SHP77 treated with DMSO at 0.1 percent for 48 hours (cell line): ENCODE results near the gene MEP1B.
"Not testable (repeated sequence)": the region's sequence is repeated elsewhere in the genome, so short reads cannot be mapped to it uniquely, and the experiment has no call there.

Experiments used
- DNase-seq: peaks from one replicate; lab custom pipeline; 2025; lab: John Stamatoyannopoulos, UW

Gene MEP1B

DNA sequence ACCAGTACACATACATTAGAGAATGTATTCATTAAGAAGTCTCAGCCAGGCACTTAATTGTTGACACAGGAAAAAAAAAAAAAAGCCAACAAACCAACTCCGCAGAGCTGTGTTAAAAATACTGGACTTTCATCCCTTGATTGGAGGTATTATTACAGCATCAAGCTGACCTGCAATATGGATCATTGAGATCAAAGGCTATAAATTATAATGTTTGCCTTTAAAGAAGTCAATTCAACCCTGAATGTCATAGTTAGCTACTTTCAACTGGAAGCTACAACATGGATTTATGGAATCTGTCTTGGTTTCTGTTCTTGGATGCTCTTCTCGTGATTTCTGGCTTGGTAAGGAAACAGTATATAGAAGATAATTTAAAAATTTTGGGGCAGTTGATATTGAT is at the start of gene MEP1B:
TSS of gene MEP1B (plus strand) at position 250 of the 400 bp plus-strand sequence. CDS start at position 282, 32 bp downstream.
- DNase-seq, result no peak

DNA sequence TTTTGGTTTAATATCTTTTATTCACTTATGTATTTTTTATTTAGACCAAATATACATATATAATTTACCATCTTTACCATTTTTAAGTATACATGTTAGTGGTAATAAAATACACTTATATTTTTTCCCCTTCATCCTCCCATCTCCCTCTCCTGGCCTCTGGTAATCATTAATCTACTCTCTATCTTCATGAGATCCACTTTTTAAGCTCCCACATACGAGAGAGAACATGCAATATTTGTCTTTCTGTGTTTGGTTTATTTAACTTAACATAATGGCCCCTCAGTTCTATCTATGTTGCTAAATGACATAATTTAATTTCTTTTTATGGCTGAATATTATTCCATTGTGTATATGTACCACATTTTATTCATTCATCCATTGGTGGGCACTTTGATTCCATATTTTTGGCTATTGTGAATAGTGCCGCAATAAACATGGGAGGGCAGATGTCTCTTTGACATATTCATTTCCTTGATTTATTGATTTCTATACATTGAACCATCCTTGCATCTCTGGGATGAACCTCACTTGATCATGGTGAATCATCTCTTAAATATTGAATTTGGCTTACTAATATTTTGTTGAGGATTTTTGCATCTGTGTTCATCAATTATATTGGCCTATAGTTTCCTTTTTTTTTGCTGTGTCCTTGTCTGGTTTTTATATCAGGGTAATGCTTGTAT is 41.5 kb upstream of the MEP1B start:
- DNase-seq, result no peak

DNA sequence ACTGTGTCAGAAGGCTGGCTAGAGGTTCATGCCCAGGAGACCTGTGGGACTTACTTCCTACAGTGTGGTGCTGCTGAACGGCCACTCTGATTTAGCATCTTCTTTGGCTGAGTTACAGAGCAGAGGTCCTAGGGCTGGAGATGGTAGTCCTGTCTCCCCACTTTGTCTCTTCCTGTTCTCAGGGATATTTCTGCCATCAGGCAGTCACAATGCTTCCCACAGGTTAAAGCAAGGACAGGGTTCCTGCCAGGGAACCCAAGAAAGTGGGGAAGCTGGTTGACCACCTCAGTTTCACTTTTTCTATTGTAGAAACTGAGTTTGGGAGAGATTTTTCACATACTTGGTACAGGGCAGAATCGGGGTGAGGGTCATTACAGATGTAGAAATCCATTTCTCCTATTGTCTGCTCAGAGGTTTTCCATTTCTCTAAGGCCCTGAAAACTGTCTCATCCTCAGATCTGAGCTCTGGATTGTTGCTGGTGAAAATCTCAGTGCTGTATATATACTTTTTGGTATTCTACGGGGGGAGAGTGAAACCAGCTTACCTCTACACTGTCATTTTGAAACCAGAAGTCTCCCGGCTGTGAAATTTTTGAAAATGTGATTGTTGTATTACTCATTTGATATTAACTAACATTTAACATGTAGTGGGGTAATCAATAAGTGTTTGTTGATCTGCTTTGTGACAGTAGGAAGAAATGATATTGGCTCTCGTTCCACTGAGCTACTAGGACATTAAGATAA is 37.0 kb upstream of the MEP1B start:
- DNase-seq, result no peak

DNA sequence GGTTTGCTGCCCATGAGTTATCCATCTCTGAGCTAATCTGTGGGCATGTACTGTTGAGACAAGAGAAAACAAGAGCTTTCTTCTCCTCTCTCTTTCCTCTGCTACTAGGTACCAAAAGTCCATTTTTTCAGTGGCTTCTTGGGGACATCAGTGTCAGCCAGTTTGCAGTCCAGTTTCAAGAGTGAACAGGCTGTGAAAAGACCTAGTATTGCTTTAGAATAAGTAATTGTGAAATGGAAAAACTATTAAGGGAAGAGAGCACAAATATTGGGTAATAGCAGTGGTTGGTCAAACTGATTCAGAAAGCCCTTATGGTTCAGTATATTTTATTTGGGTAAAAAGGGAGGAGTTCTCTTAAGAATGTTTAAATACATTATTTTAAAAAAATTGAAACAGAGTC is 33.0 kb upstream of the MEP1B start:
- no peak for DNase-seq

DNA sequence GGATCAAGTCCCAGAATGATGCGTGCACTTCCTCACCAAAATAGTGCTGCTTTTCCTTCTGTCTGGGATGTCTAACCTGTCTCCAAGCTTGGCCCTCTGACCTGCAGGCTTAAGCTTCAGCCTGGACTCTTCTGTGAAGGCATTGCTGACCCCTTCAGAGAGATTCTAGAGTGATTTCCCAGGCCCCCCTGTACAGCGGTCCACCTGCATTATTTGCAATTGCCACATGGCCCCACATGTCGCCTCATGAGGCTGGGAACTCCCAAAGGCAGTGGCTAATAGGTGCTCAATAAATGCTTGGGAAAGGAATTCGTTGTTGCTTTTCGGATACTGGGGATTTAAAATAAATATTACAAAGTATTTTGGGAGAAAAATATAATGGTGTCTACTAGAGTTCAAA is 32.3 kb upstream of the MEP1B start:
- no peak for DNase-seq

DNA sequence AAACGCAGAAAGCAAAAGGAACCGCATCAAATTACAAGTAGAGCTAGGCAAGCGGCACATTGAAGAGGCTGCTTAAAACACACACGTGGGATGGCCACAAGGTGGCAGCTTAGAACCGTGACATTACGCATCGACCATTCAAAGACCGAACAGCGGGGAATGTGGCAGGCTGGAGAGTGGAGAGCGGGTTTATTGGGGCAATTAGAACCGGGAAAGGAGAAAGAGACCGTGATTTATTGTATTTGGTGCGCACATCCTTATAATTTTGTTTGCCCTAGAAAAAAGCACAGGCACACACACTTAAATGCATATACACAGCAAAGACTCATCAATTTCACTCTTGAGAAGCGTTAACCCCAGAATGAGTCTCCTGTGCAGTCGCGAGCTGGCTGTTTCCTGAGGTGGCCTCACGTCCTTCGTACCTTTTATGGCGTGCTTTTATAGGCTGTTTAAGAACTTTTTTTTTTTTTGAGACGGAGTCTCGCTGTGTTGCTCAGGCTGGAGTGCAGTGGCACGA is 31.7 kb upstream of the MEP1B start:
- DNase-seq, result peak; percentile 88

DNA sequence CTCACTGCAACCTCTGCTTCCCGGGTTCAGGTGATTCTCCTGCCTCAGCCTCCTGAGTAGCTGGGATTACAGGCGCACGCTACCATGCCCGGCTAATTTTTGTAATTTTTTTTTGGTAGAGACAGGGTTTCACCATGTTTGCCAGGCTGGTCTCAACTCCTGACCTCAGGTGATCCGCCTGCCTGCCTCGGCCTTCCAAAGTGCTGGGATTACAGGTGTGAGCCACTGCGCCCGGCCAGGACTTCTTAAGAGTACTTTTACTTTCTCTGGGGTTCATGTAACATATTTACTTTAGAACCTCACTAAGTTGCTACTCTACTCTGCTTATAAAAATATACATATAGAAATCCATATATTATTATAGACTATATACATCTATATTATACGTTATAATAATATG is 31.2 kb upstream of the MEP1B start:
- DNase-seq, result not testable (repeated sequence)

DNA sequence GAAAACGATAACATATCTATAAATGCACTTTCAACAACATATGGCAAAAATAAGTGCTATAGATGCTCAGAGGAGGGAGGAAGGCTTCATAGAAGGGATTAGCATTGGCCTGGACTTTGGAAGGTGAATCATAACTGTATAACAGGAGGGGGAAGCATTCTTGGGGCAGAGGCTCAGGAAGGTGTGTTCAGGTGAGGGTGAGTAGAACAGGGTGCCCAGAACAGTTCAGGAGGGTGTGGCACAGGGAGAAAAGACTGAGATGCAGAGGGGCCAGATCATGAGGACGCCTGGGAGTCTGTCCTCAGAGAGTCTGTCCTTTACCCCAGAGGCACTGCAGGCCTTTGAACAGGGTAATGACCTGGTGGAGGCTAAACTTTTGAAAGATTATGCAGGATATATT is 29.3 kb upstream of the MEP1B start:
- DNase-seq, result no peak

DNA sequence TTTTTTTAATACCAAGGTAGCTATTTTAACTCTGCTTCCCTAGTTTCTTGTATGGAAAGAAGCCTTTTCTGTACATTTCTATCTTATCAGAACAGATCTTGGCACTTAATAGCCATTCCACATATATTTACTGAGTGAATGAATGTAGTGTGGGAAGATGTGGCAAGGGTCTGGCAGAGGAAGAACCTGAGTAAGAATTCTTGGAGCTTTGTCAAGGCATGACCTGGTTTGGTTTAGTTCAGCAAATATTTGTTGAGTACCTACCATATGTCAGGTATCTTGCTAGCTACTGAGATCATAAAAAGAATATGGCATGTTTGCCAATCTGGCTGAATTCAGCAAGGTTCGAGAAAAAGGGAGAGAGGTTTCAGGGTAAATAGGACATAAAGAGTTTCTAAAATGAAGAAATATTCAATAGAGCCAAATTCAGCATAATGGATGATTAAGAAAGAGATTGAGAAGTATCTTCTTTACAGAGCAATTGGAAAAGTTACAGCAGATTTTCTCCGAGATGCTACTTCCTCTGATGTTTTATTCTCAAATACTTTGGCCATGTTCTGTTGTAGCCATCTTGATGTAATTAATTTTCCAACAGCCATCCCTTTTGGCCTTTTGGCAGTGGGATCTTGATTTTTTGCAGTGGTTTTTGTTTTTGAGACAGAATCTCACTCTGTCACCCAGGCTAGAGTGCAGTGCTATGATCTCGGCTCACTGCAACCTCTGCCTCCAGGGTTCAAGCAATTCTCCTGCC is 21.7 kb upstream of the MEP1B start:
- DNase-seq, result no peak

DNA sequence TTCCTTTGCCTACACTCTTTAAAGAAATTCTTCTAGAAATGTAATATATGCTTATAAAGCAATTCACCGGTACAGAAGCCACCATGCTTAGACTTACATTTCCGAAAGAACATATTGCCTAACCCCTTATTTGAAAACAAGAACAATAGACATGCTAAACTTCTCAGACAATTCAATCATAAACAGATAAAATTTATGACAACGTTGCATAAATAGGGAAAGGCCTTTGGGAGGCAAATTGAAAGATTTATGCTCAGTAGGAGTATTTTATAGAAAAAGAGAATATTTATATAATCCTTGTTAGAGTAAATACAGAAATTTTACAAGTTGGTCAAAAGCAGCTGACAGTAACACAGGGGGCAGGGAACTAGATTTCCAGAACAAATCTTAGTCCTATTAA is 16.2 kb upstream of the MEP1B start:
- no peak for DNase-seq

DNA sequence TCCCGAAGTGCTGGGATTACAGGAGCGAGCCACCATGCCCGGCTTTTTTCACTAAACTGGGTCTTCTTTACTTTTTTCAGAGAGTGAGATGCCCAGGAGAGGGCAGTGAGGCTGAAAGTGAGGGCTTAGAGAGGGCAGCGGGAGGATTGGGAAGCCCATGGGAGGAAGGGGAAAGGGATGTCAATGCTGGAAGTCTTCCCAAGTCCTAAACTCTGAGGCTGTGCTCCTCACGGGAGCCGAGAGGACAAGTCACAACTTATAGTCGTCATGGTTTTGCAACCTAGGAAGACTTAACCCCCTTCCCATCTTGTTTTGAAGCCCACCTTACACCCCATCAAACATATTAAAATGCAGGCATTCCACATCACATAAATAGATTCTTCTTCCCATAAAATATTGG is 15.1 kb upstream of the MEP1B start:
- no peak for DNase-seq

DNA sequence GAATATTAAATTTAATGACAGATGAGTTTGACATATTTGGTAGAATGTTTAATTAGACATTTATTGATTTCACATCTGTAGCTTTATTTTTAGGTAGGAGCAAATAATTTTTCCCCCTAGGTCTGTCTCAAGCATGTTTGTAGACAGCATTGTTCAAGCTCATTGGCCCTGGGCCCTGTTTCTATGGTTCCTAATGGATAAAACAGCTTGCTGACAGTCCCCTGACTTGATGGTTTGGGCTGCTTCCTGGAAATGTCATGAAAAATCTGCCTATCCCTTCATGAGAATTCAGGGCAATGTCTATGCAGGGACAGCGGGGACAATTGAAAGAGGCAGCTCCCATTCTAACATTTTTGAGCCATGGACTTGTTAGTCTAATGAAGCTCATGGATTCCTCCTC is 14.6 kb upstream of the MEP1B start:
- no peak for DNase-seq

DNA sequence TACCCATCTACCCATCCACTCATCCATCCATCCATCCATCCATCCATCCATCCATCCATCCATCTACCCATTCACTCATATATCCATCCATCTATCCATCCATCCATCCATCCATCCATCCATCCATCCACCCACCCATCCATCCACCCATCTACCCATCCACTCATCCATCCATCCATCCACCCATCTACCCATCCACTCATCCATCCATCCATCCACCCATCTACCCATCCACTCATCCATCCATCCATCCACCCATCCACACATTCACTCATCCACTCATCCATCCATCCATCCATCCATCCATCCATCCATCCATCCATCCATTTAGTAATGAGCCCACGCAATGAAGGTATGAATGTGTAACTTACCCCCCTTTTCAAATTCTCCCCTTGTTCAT is 13.1 kb upstream of the MEP1B start:
- not testable (repeated sequence) for DNase-seq

DNA sequence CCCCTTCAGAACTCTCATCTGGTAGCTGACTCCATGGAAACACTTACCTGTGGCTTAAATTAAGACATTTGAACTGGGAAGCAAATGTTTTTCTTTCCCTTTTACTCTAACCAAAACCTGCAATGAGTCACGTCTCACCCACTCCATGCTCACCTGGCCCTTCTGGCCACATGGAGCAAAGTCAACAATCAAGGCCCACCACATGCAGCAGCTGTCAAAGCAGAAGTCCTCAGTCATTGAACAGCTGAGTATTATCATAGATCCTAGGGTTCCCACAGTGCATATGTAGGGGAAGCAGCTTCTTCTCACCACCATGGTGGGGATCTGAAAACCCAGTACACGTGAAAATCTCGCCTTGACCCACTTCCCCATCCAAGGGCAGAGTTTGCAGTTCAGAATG is 12.3 kb upstream of the MEP1B start:
- peak; percentile 95 for DNase-seq

DNA sequence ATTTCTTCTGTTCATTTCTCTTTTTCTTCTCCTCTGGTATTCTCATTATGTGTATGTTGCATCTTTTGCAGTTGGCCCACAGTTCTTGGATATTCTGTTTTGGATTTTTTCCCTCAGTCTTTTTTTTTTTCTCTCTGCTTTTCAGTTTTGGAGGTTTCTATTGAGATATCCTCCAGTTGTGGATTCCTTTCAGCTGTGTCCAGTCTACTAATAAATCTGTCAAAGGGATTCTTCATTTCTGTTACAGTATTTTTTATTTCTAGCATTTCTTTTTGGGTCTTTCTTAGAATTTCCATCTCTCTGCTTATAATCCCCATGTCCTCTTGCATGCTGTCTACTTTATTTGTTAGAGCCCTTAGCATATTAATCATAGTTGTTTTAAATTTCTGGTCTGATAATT is 6.3 kb upstream of the MEP1B start:
- DNase-seq, result no peak

DNA sequence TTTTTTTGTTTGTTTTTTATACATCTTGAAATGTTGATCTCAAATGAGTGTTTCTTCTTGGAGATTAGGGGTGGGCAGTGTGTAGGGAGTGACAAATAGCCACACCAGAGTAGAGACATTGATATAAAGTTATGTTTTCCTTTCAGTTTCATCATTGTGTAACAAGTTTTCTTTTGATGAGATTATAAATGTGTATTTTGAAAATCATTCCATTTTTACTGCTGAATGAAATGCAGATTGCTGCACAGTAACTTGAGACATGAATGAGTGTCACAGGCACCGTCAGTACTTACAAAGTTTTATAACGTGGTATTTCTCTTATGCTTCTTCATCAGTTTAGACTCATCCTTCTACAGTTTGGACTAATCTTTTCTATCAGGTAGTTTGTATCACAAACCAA is 370 bp downstream of the MEP1B start:
- no peak for DNase-seq

DNA sequence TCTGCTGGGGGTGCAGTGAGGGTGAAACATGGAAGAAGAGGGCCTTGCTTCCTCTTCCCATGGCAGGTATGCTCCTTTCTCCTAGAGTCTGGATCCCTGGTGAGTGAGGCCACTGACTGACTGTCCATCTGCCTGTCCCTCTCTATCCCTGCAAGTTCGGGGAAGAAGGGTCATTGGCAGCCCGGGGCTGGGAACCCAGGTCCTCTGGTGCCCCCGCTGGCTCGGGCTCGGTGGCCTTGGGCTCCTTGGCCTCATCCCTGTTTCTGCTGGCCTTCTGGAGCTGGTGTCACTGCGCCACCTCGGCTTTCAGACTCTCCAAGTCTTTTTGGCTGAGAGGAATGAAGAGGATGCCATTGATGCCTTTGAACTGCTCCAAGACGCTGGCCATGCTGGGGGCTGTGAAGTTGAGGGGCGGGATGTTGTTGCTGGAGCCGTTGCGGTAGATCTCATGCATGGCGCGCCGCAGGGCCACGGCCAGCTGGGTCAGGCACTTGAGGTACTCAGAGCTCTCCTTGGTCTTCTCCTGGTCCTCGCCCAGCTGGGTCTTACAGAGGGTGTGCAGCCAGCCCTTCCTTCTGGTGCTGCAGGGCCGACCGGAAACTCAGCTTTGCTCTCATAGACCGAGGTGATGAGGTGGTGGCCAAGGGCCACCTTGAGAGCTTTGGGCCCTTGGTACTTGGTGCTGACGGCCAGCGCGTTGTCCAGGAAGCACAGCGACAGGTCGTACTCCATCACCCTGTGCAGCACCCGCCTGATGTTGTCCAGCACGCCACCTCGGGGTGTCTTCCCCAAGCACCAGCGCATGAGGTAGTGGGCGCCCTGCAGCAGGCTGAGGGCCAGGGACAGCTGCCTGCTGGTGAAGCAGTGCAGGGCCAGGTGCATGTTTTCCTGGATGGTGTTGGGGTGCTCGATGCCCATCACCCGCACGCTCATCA is 6.3 kb downstream of the MEP1B start:
- no peak for DNase-seq

DNA sequence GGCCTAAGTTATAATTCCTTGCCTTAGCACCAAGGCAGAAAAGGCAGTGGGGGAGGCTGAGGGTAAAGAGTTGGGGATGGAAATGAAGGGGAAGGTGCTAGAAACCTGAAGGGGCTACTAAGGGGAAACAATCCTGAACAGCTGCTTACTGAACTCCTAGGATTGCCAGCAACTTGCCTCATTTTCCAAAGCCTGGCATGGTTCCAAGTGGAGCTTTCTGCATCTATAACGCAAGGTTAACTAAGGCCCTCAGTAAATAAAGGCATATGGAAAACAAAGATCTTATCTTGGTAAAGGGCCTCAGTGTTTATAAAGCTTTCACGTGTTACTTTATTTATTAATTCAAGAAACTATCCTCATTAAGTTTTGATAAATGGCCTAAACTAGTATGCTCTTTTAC is 10.9 kb downstream of the MEP1B start:
- peak; percentile 16 for DNase-seq

DNA sequence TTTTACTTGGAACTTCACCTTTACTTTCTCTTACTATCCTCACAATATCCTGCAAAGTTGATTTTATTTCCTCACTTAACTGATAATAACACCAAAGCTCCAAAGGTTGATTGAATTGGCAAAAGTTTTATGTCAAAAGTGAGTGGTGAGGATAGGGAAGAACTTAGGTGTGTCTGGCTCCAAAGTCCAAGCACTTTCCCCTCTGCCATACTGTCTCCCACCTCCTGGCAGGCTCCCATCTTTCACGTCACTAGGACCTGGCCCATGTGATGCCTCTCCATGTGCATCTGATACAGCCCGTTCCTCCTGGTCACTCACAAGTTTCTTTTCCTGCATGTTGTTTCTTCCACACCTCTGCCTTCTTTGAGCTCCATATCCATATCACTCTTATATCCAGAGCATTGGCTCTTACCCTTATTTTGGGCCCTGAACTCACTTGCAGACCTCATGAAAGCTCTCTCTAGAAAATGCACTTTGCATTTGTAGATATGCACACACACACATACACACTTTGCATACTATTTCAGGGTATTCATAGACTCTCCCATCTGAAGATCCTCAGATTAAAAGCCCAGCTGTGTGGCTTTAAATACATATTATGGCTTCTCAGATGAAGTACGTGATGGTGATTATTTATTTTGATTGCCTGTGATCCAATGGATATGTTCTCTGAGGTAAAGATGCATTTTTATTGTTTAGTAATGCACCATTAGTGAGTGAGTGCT is 12.3 kb downstream of the MEP1B start:
- DNase-seq, result no peak

DNA sequence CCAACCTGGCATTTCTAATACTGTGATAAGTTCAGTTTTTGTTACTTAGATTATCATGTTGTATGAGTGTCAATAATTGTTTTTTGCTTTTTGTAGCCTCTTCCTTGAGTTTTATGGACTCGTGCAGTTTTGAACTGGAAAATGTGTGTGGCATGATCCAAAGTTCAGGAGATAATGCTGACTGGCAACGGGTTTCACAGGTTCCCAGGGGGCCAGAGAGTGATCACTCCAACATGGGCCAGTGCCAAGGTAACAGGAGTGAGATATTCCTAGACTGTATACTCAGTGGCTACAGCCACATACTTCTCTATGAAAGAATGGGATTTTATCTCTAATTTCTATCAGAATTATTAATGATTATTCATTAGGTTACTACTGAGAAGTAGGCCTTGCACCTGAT is 18.2 kb downstream of the MEP1B start:
- no peak for DNase-seq

DNA sequence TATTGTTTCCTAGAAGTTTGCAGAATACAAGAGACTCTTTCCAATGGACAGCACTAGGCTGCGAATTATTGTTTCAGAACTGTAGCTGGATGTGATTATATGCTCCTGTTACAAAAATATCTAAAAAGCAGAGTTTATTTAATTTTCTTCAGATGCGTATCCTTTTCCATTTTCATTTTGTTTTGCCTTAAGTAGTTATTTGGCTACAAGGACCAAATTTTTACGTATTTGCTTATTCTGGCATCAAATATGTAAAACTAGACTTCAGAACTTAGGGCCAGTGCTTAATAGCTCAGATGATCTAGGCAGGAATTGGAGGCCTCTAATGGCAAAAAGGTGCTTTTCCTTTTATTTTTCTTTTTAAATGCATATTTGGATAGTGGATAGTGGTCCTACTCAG is 18.7 kb downstream of the MEP1B start:
- DNase-seq, result no peak
